ENCODE data around the gene CASTOR1.

DNA sequence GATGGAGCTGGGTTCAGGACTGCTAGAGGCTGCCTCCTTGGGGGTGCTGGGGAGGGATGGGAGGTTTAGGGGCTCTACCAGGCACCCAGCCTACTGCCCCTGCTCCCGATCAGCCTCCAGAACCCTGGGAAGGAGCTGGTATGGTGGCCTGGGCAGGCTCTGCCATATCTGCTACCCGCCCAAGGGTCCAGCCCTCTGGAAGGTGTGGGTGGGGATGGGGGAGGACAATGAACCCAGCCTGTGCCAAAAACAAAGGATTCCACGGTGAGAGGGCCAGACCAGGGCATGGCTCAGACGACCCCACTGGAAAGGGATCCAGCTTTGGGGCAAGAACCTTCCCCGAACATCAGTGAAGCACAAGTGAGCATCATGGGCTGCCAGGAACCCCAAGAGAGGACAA is 3.0 kb downstream of the CASTOR1 start:
- TF ChIP-seq, protein P1, sequence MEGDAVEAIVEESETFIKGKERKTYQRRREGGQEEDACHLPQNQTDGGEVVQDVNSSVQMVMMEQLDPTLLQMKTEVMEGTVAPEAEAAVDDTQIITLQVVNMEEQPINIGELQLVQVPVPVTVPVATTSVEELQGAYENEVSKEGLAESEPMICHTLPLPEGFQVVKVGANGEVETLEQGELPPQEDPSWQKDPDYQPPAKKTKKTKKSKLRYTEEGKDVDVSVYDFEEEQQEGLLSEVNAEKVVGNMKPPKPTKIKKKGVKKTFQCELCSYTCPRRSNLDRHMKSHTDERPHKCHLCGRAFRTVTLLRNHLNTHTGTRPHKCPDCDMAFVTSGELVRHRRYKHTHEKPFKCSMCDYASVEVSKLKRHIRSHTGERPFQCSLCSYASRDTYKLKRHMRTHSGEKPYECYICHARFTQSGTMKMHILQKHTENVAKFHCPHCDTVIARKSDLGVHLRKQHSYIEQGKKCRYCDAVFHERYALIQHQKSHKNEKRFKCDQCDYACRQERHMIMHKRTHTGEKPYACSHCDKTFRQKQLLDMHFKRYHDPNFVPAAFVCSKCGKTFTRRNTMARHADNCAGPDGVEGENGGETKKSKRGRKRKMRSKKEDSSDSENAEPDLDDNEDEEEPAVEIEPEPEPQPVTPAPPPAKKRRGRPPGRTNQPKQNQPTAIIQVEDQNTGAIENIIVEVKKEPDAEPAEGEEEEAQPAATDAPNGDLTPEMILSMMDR (conservative IDR thresholded peaks at IDR 0.05; ENCODE audit: low read length), result no peak
- no peak for TF ChIP-seq EZH2phosphoT487 (IDR thresholded peaks at IDR 0.05; ENCODE audit: borderline replicate concordance)

Measured in Loucy (cell line).